ENCODE measurements around the gene EGFLAM.

EGFLAM gene

DNA sequence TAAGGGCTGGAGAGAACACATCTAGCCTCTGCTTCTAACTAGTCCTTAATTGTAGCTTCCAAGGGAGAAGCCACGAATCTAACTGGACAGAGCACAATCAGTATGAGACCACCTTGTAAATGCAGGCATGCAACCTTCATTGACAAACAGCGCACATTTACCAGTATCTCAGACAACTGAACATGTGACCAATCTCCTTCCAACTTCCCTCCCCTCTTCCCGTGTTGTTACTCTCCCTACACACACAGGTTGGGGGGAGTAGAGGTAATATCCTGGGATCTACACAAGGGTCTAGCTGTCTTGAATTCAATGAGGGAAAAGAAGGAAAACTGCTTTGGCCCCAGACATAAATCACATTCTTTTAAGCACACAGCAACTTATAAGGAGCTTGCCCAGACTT, 220.5 kb downstream of the EGFLAM start:
- no peak for DNase-seq

DNA sequence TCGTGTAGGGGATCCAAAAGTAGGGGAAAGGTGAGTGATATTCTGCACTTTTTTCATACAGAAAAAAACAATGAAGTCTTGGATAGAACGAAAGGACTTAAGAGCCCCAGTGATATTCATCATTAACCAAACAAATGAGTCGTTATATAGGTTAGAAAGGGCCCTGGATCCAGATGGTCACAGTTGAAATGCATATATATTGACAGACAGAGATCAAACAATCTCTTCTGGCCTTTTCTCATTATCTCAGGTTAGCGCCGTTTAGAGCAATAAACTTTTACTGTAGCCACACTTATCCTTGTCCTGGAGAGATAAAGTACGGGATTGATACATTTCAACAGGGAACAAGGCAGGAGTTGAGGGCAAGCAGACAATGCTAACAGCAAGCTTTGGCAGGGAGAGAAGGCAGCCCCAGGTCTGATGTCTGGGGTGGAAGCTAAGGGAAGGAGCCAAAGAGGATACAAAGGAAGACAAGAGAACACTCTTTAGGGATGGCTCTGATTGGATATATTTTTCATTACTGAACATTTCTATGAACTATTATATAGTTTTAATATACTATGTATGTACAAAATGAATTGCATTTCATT, 221.1 kb downstream of the EGFLAM start:
- no peak for DNase-seq

GRCh38 chr5:38483805-38484398, 225.5 kb downstream of the EGFLAM start:
- no peak for DNase-seq

DNA sequence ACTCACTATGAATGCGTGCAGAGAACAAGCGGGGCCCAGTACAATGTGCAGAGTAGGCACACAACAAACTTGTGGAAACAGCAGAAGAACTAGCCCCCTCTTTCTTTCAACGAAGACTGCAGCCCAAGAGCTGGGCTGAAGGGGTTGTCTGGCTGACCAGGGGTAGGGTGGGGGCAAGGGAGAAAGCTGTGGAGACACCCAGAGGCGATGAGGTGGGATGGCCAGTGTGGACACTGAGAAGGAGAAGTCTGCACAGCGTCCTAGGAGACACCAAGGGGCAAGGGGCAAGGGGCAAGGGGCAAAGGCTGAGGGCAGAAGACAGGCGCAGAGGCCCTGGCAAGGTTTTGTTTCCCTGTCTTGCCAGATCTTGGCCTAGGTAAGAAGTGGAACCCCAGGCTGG, 235.8 kb downstream of the EGFLAM start:
- DNase-seq, result no peak

GRCh38 chr5:38494763-38495162, 236.4 kb downstream of the EGFLAM start:
- no peak for DNase-seq

- no peak for DNase-seq
These were observed 239.6 kb downstream of the EGFLAM start for GRCh38 chr5:38497946-38498345.

- no peak for DNase-seq
These were observed 242.4 kb downstream of the EGFLAM start for GRCh38 chr5:38500573-38501260.

GRCh38 chr5:38506302-38506701, 247.9 kb downstream of the EGFLAM start:
- DNase-seq, result no peak

GRCh38 chr5:38509185-38509584, 250.8 kb downstream of the EGFLAM start:
- DNase-seq, result no peak

All from activated CD4-positive, alpha-beta T cell treated with anti-CD3 and anti-CD28 coated beads for 1 hour (primary cell).